Activated CD8-positive, alpha-beta T cell treated with anti-CD3 and anti-CD28 coated beads for 36 hours (primary cell): ENCODE results near the gene COBL. TPM values are rescaled to one million over a fixed set of nuclear protein-coding genes. Genes with fewer than 3 reads are reported as not detected.

ENCODE experiments used
- ATAC-seq: fragments of 200-7000 bp; cut with Tn5 transposase; one replicate; pipeline ENCODE4 v1.10.0; 2021; ENCODE audit warnings: mild to moderate bottlenecking, moderate library complexity
- CTCF ChIA-PET: fragments of 350-600 bp; sonication (Branson Sonifier 250); formaldehyde crosslinking; loops from one replicate; lab custom pipeline; 2021; ENCODE audit warnings: antibody characterized with exemption; lab: Charles Lee
- POLR2A ChIA-PET: fragments of 350-600 bp; sonication (Branson Sonifier 250); formaldehyde crosslinking; loops from one replicate; lab custom pipeline; 2021; ENCODE audit warnings: antibody characterized with exemption; lab: Charles Lee
- DNase-seq: peaks from one replicate; pipeline ENCODE4 v3.0.0-alpha.2; 2020
- H3K27ac Mint-ChIP-seq: one replicate; pipeline ENCODE4 v1.8.0; 2021; ENCODE audit warnings: mild to moderate bottlenecking, mixed read lengths
- H3K27me3 Mint-ChIP-seq: one replicate; pipeline ENCODE4 v1.8.0; 2021; ENCODE audit warnings: mixed read lengths
- H3K36me3 Mint-ChIP-seq: one replicate; pipeline ENCODE4 v1.8.0; 2021; ENCODE audit warnings: low read depth, mixed read lengths
- H3K4me1 Mint-ChIP-seq: one replicate; pipeline ENCODE4 v1.8.0; 2021; ENCODE audit warnings: low read depth, mixed read lengths
- H3K4me3 Mint-ChIP-seq: one replicate; pipeline ENCODE4 v1.8.0; 2021; ENCODE audit warnings: mild to moderate bottlenecking, moderate library complexity, mixed read lengths
- H3K9me3 Mint-ChIP-seq: one replicate; pipeline ENCODE4 v1.8.0; 2021; ENCODE audit warnings: mixed read lengths
- CTCF ChIP-seq: fragments of 200-600 bp; IDR thresholded peaks from one replicate; pipeline ENCODE4 v1.8.0; 2022; ENCODE audit warnings: antibody characterized with exemption, mild to moderate bottlenecking
- intact Hi-C: fragments of 100-400 bp; cut with micrococcal nuclease; formaldehyde crosslinking; loops from one replicate; pipeline ENCODE4 v1.10.0; 2022
- total RNA-seq, 2 experiments: library from RNA; stranded (reverse); gene quantifications; one replicate each; pipeline ENCODE4 v1.2.3, GENCODE V29; 2021

Gene COBL
- total RNA-seq, 2 experiments from 2014 or later, result not detected

GRCh38 chr7:51009716-51010496 is 306.7 kb downstream of the COBL start:
- POLR2A ChIA-PET, result no interaction called here
- H3K27ac Mint-ChIP-seq, result no peak overlapping the region
- DNase-seq (no peak), ATAC-seq (no peak)
- no peaks in the 10 kb centered on the region for H3K27me3 Mint-ChIP-seq
- no peak for TF ChIP-seq CTCF
- no peaks in the 10 kb centered on the region for H3K36me3 Mint-ChIP-seq
- intact Hi-C loops, result no loop called here
- H3K9me3 Mint-ChIP-seq, result no peaks in the 10 kb centered on the region
- CTCF ChIA-PET, result no interaction called here
- no peaks in the 10 kb centered on the region for H3K4me1 Mint-ChIP-seq
- H3K4me3 Mint-ChIP-seq, result no peak overlapping the region

- ChIA-PET CTCF (interaction anchor here (1.1 to 1.4 kb wide), 3 partner anchors 13 to 155 kb away, joined by 3 read pairs; no protein-coding TSS in a partner anchor), POLR2A (no interaction called here)
- H3K27ac Mint-ChIP-seq, result no peak overlapping the region
- H3K27me3 Mint-ChIP-seq, result no peaks in the 10 kb centered on the region
- ATAC-seq (no peak), DNase-seq (no peak)
- no peaks in the 10 kb centered on the region for H3K36me3 Mint-ChIP-seq
- H3K4me1 Mint-ChIP-seq, result no peaks in the 10 kb centered on the region
- H3K4me3 Mint-ChIP-seq, result no peak overlapping the region
- intact Hi-C loops, result no loop called here
- TF ChIP-seq CTCF, result no peak
- H3K9me3 Mint-ChIP-seq, result no peaks in the 10 kb centered on the region
Measured at GRCh38 chr7:51007551-51008505, 308.8 kb downstream of the COBL start.

- ChIA-PET POLR2A (no interaction called here), CTCF (interaction anchor here (0.7 to 1.1 kb wide), 5 partner anchors 72 to 156 kb away, joined by 3 read pairs; no protein-coding TSS in a partner anchor)
- Mint-ChIP-seq H3K27me3 (no peaks in the 10 kb centered on the region), H3K36me3 (no peaks in the 10 kb centered on the region), H3K9me3 (no peaks in the 10 kb centered on the region), H3K4me1 (no peaks in the 10 kb centered on the region), H3K27ac (no peak overlapping the region), H3K4me3 (no peak overlapping the region)
- DNase-seq, result no peak
- no peak for ATAC-seq
- no peak for TF ChIP-seq CTCF
- intact Hi-C loops, result no loop called here
Measured at GRCh38 chr7:51006483-51007235, 309.9 kb downstream of the COBL start.

GRCh38 chr7:51005074-51005473 is 311.5 kb downstream of the COBL start:
- no peaks in the 10 kb centered on the region for H3K27me3 Mint-ChIP-seq
- H3K36me3 Mint-ChIP-seq, result no peaks in the 10 kb centered on the region
- intact Hi-C loops, result no loop called here
- H3K27ac Mint-ChIP-seq, result no peak overlapping the region
- POLR2A ChIA-PET, result no interaction called here
- CTCF ChIA-PET, result interaction anchor here (0.8 to 1.6 kb wide), 2 partner anchors 26 to 157 kb away, joined by 3 read pairs; no protein-coding TSS in a partner anchor
- no peak for DNase-seq
- H3K9me3 Mint-ChIP-seq, result no peaks in the 10 kb centered on the region
- no peaks in the 10 kb centered on the region for H3K4me1 Mint-ChIP-seq
- no peak for TF ChIP-seq CTCF
- ATAC-seq, result no peak
- no peak overlapping the region for H3K4me3 Mint-ChIP-seq
